ENCODE data around the gene TNP2. TPM values are rescaled to one million over a fixed set of nuclear protein-coding genes. Genes with fewer than 3 reads are reported as not detected.

TNP2 gene
- total RNA-seq, 1 donor, result not detected

DNA sequence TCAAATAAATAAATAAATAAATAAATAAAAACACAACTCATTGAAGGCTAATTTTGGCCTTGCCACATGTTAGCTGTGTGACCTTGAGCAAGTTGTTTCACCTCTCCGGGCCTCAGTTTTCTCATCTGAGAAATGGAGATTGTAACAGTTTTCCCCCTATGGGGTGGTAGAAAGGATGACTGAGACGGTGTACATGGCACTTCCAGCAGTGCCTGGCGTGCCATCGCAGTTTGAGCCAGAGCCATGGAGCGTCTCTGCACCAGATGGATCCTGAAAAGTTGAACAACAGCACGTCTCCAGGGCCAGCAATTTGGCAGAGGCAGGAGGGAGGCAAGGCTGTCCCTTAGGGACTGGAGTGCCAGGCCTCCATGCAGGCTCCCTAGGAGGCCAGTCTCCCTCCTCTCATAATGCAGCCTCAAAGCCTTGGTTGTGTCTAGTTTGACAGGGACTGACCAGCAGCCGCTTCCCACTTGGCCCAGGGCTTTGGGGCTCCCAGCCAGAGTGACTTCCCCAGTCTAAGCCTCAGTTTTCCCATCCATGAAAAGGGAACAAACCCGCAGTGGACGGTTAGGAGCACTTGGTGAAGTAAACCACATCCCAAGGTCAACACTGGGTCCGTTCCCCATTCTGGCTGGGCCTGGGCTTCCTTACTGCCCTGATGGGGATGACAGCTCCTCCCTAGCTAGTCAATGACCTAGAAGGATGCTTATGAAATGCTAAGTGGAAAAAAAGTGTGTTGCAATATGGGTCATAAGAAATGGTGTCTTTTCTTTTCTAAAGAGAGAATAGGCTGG is 32.5 kb downstream of the TNP2 start:
- no peak overlapping the region for H3K4me3 ChIP-seq (ENCODE audit: low read depth, low read length)
- TF ChIP-seq, protein P1, sequence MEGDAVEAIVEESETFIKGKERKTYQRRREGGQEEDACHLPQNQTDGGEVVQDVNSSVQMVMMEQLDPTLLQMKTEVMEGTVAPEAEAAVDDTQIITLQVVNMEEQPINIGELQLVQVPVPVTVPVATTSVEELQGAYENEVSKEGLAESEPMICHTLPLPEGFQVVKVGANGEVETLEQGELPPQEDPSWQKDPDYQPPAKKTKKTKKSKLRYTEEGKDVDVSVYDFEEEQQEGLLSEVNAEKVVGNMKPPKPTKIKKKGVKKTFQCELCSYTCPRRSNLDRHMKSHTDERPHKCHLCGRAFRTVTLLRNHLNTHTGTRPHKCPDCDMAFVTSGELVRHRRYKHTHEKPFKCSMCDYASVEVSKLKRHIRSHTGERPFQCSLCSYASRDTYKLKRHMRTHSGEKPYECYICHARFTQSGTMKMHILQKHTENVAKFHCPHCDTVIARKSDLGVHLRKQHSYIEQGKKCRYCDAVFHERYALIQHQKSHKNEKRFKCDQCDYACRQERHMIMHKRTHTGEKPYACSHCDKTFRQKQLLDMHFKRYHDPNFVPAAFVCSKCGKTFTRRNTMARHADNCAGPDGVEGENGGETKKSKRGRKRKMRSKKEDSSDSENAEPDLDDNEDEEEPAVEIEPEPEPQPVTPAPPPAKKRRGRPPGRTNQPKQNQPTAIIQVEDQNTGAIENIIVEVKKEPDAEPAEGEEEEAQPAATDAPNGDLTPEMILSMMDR (IDR thresholded peaks at IDR 0.05; ENCODE audit: insufficient read depth, low read length), result no peak
- no peak for DNase-seq (ENCODE audit: low read depth)

- no peak for DNase-seq (ENCODE audit: low read depth)
- no peak overlapping the region for H3K4me3 ChIP-seq (ENCODE audit: low read depth, low read length)
- TF ChIP-seq, protein P1 (IDR thresholded peaks at IDR 0.05; ENCODE audit: insufficient read depth, low read length), result no peak
Measured at GRCh38 chr16:11235703-11235991, 33.5 kb downstream of the TNP2 start.

- no peak overlapping the region for H3K4me3 ChIP-seq (ENCODE audit: low read depth, low read length)
- no peak for DNase-seq (ENCODE audit: low read depth)
Measured at GRCh38 chr16:11234884-11235702, 34.0 kb downstream of the TNP2 start.

GRCh38 chr16:11233727-11234376 is 35.3 kb downstream of the TNP2 start:
- TF ChIP-seq, protein P1 (IDR thresholded peaks at IDR 0.05; ENCODE audit: insufficient read depth, low read length), result no peak
- H3K4me3 ChIP-seq (ENCODE audit: low read depth, low read length), result no peak overlapping the region
- DNase-seq (ENCODE audit: low read depth), result no peak

More at GRCh38 chr16:11234884-11235702, 34.0 kb downstream of the TNP2 start:
- TF ChIP-seq, protein P1 (IDR thresholded peaks at IDR 0.05; ENCODE audit: insufficient read depth, low read length), result no peak

GRCh38 chr16:11232852-11233726 is 36.0 kb downstream of the TNP2 start:
- TF ChIP-seq, protein P1 (IDR thresholded peaks at IDR 0.05; ENCODE audit: insufficient read depth, low read length), result no peak
- H3K4me3 ChIP-seq (ENCODE audit: low read depth, low read length), result no peak overlapping the region
- DNase-seq (ENCODE audit: low read depth), result no peak

DNA sequence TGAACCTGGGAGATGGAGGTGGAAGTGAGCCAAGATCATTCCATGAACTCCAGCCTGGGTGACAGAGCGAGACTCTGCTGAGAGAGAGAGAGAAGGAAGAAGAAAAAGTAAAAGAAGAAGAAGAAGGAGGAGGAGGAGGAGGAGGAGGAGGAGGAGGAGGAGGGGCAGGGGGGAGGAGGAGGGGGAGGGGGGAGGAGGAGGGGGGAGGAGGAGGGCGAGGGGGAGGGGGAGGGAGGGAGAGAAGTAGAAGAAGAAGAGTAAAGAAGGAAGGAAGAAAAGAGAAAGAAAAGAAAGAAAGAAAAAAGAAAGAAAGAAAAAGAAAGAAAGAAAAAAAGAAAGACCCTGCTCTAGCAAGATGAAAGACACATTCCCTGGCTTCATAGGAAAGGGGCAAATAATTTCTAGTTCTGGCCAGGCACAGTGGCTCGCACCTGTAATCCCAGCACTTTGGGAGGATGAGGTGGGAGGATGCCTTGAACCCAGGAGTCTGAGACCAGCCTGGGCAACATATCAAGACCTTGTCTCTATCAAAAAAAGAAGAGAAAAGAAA is 36.7 kb downstream of the TNP2 start:
- H3K4me3 ChIP-seq (ENCODE audit: low read depth, low read length), result no peak overlapping the region
- TF ChIP-seq, protein P1 (IDR thresholded peaks at IDR 0.05; ENCODE audit: insufficient read depth, low read length), result no peak
- no peak for DNase-seq (ENCODE audit: low read depth)
